ENCODE measurements around the gene KCTD3.

GRCh38 chr1:215530401-215530984 lies 36.6 kb upstream of the KCTD3 start:
- no peak for TF ChIP-seq CTCF (IDR thresholded peaks at IDR 0.05)
- no peak for TF ChIP-seq EZH2 (IDR thresholded peaks at IDR 0.05; ENCODE audit: borderline replicate concordance, insufficient read depth, low read depth, low read length, poor library complexity, severe bottlenecking)
